HEK293 (cell line): ENCODE results near the gene OR13J1.
"Not testable (repeated sequence)": the region's sequence is repeated elsewhere in the genome, so short reads cannot be mapped to it uniquely, and the experiment has no call there.

Source experiments
- CTCF ChIP-seq: fragments of 450-650 bp; formaldehyde crosslinking; IDR thresholded peaks from 2 replicates; pipeline ENCODE4 v1.5.1; 2016; ENCODE audit warnings: missing biosample characterization, missing genetic modification characterization
- SP2 ChIP-seq: fragments of 450-650 bp; formaldehyde crosslinking; IDR thresholded peaks from 2 replicates; pipeline ENCODE4 v1.5.1; 2016; ENCODE audit warnings: missing biosample characterization, missing genetic modification characterization
- SP3 ChIP-seq: fragments of 450-650 bp; formaldehyde crosslinking; IDR thresholded peaks from 2 replicates; pipeline ENCODE4 v1.5.1; 2016; ENCODE audit warnings: missing biosample characterization, missing genetic modification characterization
- YY2 ChIP-seq: fragments of 450-650 bp; formaldehyde crosslinking; IDR thresholded peaks from 2 replicates; pipeline ENCODE4 v1.5.1; 2016; ENCODE audit warnings: missing biosample characterization, missing genetic modification characterization
- ZNF660 ChIP-seq: fragments of 450-650 bp; IDR thresholded peaks from 2 replicates; pipeline ENCODE4 v1.5.1; 2018; ENCODE audit warnings: missing biosample characterization, mild to moderate bottlenecking, missing genetic modification characterization

- not testable (repeated sequence) for TF ChIP-seq YY2; ZNF660; SP3 (tag by site-specific recombination); CTCF; SP2 (tag by site-specific recombination)
These were observed 14.7 kb upstream of the OR13J1 start for GRCh38 chr9:35884908-35885307.
